Measurements from ENCODE around the gene PREX1. TPM values are rescaled to one million over a fixed set of nuclear protein-coding genes. Genes with fewer than 3 reads are reported as not detected.

Gene PREX1
- total and polyA plus RNA-seq, 9 donors = 3.8 to 13.6 (median 6.7) TPM

GRCh38 chr20:48818031-48818370, 9.8 kb downstream of the PREX1 start:
- no peaks in the 10 kb centered on the region for H3K4me1 ChIP-seq (ENCODE audit: insufficient read depth)
- TF ChIP-seq POLR2A (IDR thresholded peaks at IDR 0.05) = no peak
- no peak for TF ChIP-seq CTCF (IDR thresholded peaks at IDR 0.05)
- TF ChIP-seq EP300 (IDR thresholded peaks at IDR 0.05) = no peak
- no peaks in the 10 kb centered on the region for H3K27me3 ChIP-seq
- H3K27ac ChIP-seq = no peak overlapping the region
- intact Hi-C loops (cut with DNase I) = no loop called here
- H3K9me3 ChIP-seq = no peaks in the 10 kb centered on the region
- no peak for DNase-seq
- 84 to 90% (median 88%) methylated on average over 7 of the region's 7 CpGs for WGBS, 3 donors
- no peak overlapping the region for H3K4me3 ChIP-seq
- no peaks in the 10 kb centered on the region for H3K36me3 ChIP-seq

GRCh38 chr20:48817367-48818030, 10.3 kb downstream of the PREX1 start:
- Histone ChIP-seq H3K4me3 (no peak overlapping the region), H3K9me3 (no peaks in the 10 kb centered on the region), H3K4me1 (ENCODE audit: insufficient read depth) (no peaks in the 10 kb centered on the region), H3K27ac (no peak overlapping the region), H3K36me3 (no peaks in the 10 kb centered on the region), H3K27me3 (no peaks in the 10 kb centered on the region)
- WGBS, 3 donors = 80 to 84% (median 81%) methylated on average over 4 of the region's 4 CpGs
- intact Hi-C loops (cut with DNase I) = no loop called here
- no peak for DNase-seq
- no peak for TF ChIP-seq CTCF (IDR thresholded peaks at IDR 0.05)
- no peak for TF ChIP-seq EP300 (IDR thresholded peaks at IDR 0.05)
- TF ChIP-seq POLR2A (IDR thresholded peaks at IDR 0.05) = no peak

GRCh38 chr20:48816282-48817205, 11.3 kb downstream of the PREX1 start:
- Histone ChIP-seq H3K27ac (no peak overlapping the region), H3K4me3 (no peak overlapping the region), H3K36me3 (no peaks in the 10 kb centered on the region), H3K4me1 (ENCODE audit: insufficient read depth) (no peaks in the 10 kb centered on the region), H3K9me3 (no peaks in the 10 kb centered on the region), H3K27me3 (no peaks in the 10 kb centered on the region)
- DNase-seq = no peak
- 90 to 94% (median 92%) methylated on average over 12 to 14 of the region's 14 CpGs for WGBS, 3 donors
- intact Hi-C loops (cut with DNase I) = no loop called here
- TF ChIP-seq CTCF (IDR thresholded peaks at IDR 0.05) = no peak
- no peak for TF ChIP-seq EP300 (IDR thresholded peaks at IDR 0.05)
- TF ChIP-seq POLR2A (IDR thresholded peaks at IDR 0.05) = no peak

- WGBS, 3 donors = 93 to 97% (median 93%) methylated on average over 12 of the region's 12 CpGs
- H3K27me3 ChIP-seq = no peaks in the 10 kb centered on the region
- H3K4me3 ChIP-seq = no peak overlapping the region
- no peaks in the 10 kb centered on the region for H3K36me3 ChIP-seq
- intact Hi-C loops (cut with DNase I) = no loop called here
- no peak for DNase-seq
- H3K9me3 ChIP-seq = no peaks in the 10 kb centered on the region
- TF ChIP-seq EP300 (IDR thresholded peaks at IDR 0.05) (no peak), POLR2A (IDR thresholded peaks at IDR 0.05) (no peak), CTCF (IDR thresholded peaks at IDR 0.05) (no peak)
- H3K4me1 ChIP-seq (ENCODE audit: insufficient read depth) = no peaks in the 10 kb centered on the region
- no peak overlapping the region for H3K27ac ChIP-seq
These were observed 12.3 kb downstream of the PREX1 start for GRCh38 chr20:48815537-48815936.

Data from ovary (tissue), 9 donors.